GM12872 (cell line): Measurements from ENCODE around the gene RASGRF2.

Experiments
- CTCF ChIP-seq: IDR thresholded peaks from 3 replicates; pipeline ENCODE4 v1.5.1; 2011; ENCODE audit warnings: low read depth, mild to moderate bottlenecking, low read length, moderate library complexity; ENCODE audit not compliant: insufficient read depth

The RASGRF2 gene

GRCh38 chr5:81044868-81045267, 84.7 kb downstream of the RASGRF2 start:
- no peak for TF ChIP-seq CTCF

GRCh38 chr5:81045389-81045807, 85.2 kb downstream of the RASGRF2 start:
- TF ChIP-seq CTCF: no peak

- no peak for TF ChIP-seq CTCF
Measured at GRCh38 chr5:81046041-81046440, 85.9 kb downstream of the RASGRF2 start.

GRCh38 chr5:81052325-81052724, 92.2 kb downstream of the RASGRF2 start:
- no peak for TF ChIP-seq CTCF

- TF ChIP-seq CTCF: no peak
Measured at GRCh38 chr5:81058121-81058520, 98.0 kb downstream of the RASGRF2 start.

- TF ChIP-seq CTCF: no peak
Measured at GRCh38 chr5:81065492-81065891, 105.3 kb downstream of the RASGRF2 start.

GRCh38 chr5:81066102-81066501, 105.9 kb downstream of the RASGRF2 start:
- no peak for TF ChIP-seq CTCF

GRCh38 chr5:81067406-81067805, 107.2 kb downstream of the RASGRF2 start:
- TF ChIP-seq CTCF: no peak
